B cell (primary cell): ENCODE data around the gene CORO2B. TPM values are rescaled to one million over a fixed set of nuclear protein-coding genes. Genes with fewer than 3 reads are reported as not detected.

ENCODE experiments used
- ATAC-seq: fragments of 200-7000 bp; cut with Tn5 transposase; one replicate; pipeline ENCODE4 v1.10.0; 2021; ENCODE audit warnings: low read depth, mild to moderate bottlenecking, moderate number of reproducible peaks, moderate library complexity
- CTCF ChIA-PET: fragments of 350-600 bp; sonication (Branson Sonifier 250); formaldehyde crosslinking; loops from one replicate; lab custom pipeline; 2021; ENCODE audit warnings: antibody characterized with exemption, inconsistent platforms; lab: Charles Lee
- POLR2A ChIA-PET: fragments of 350-600 bp; sonication (Branson Sonifier 250); formaldehyde crosslinking; loops from one replicate; lab custom pipeline; 2021; ENCODE audit warnings: antibody characterized with exemption; lab: Charles Lee
- DNase-seq: peaks from one replicate; pipeline ENCODE4 v3.0.0; 2013
- H2AFZ ChIP-seq: 2 replicates; pipeline ENCODE4 v1.6.1; 2012; ENCODE audit warnings: mild to moderate bottlenecking, low read depth, low read length; ENCODE audit not compliant: insufficient read depth, poor library complexity, severe bottlenecking
- H3K27ac ChIP-seq, 2 donors: 1 replicate in 1 of 2; 2 replicates in 1 of 2; pipeline ENCODE4 v1.5.1; 2012 to 2013; ENCODE audit warnings: low read length in 2 of 2, mild to moderate bottlenecking in 2 of 2, moderate library complexity in 1 of 2
- H3K27me3 ChIP-seq, 4 experiments: fragments of 200-600 bp in 1 of 4; sonication (generic) in 1 of 4; replicated peaks in 1 of 4; 1 replicate in 2 of 4; 2 replicates in 2 of 4; pipeline versions ENCODE4 v1.6.1 to v1.7.0; 2013 to 2016; ENCODE audit warnings: low read length in 3 of 4, mild to moderate bottlenecking in 2 of 4, mixed read lengths in 1 of 4, moderate library complexity in 1 of 4; ENCODE audit not compliant: insufficient read depth in 4 of 4, control insufficient read depth in 3 of 4; ENCODE audit errors: control extremely low read depth in 1 of 4
- H3K36me3 ChIP-seq, 2 experiments: replicated peaks in 1 of 2; 1 replicate in 1 of 2; 2 replicates in 1 of 2; pipeline versions ENCODE4 v1.6.1 to v1.7.1; 2013; ENCODE audit warnings: low read length in 1 of 2; ENCODE audit not compliant: insufficient read depth in 2 of 2, control insufficient read depth in 1 of 2; ENCODE audit errors: control extremely low read depth in 1 of 2, extremely low read depth in 1 of 2
- H3K4me1 ChIP-seq, 2 donors: fragments of 200-600 bp in 1 of 2; sonication (generic) in 1 of 2; 1 replicate in 1 of 2; 2 replicates in 1 of 2; pipeline versions ENCODE4 v1.5.1 to v1.6.1; 2013 to 2017; ENCODE audit warnings: low read length in 2 of 2; ENCODE audit not compliant: control insufficient read depth in 2 of 2, insufficient read depth in 2 of 2
- H3K4me2 ChIP-seq: replicated peaks from 2 replicates; pipeline ENCODE3; 2012; ENCODE audit warnings: mild to moderate bottlenecking, low read depth, low read length; ENCODE audit not compliant: poor library complexity, severe bottlenecking
- H3K4me3 ChIP-seq, 5 experiments: fragments of 200-600 bp in 1 of 5; sonication (generic) in 1 of 5; 1 replicate in 3 of 5; 2 replicates in 2 of 5; pipeline versions ENCODE4 v1.5.1 to v1.7.0; 2011 to 2016; ENCODE audit warnings: low read length in 4 of 5, mild to moderate bottlenecking in 4 of 5, low read depth in 2 of 5, control low read depth in 1 of 5, moderate library complexity in 1 of 5; ENCODE audit not compliant: insufficient read depth in 1 of 5; ENCODE audit errors: control extremely low read depth in 1 of 5, extremely low read depth in 1 of 5
- H3K79me2 ChIP-seq: fragments of 200-600 bp; sonication (generic); one replicate; pipeline ENCODE4 v1.6.0; 2016; ENCODE audit warnings: low read length; ENCODE audit not compliant: control insufficient read depth, insufficient read depth
- H3K9ac ChIP-seq: fragments of 200-600 bp; sonication (generic); 2 replicates; pipeline ENCODE4 v1.6.1; 2017; ENCODE audit warnings: mild to moderate bottlenecking, low read length, moderate library complexity
- H3K9me3 ChIP-seq, 3 donors: one replicate each; pipeline versions ENCODE4 v1.6.1 to v1.7.1; 2013; ENCODE audit warnings: low read length in 2 of 3; ENCODE audit not compliant: control insufficient read depth in 2 of 3, insufficient read depth in 1 of 3; ENCODE audit errors: control extremely low read depth in 1 of 3
- H4K20me1 ChIP-seq: 2 replicates; pipeline ENCODE4 v1.6.0; 2012; ENCODE audit warnings: mild to moderate bottlenecking, low read length; ENCODE audit not compliant: insufficient read depth, control insufficient read depth, poor library complexity, severe bottlenecking
- H3K27ac Mint-ChIP-seq: one replicate; pipeline ENCODE4 v1.8.0; 2021; ENCODE audit warnings: mixed read lengths
- H3K27me3 Mint-ChIP-seq: one replicate; pipeline ENCODE4 v1.8.0; 2021; ENCODE audit warnings: mixed read lengths
- H3K4me1 Mint-ChIP-seq: one replicate; pipeline ENCODE4 v1.8.0; 2021; ENCODE audit warnings: mixed read lengths
- H3K4me3 Mint-ChIP-seq: one replicate; pipeline ENCODE4 v1.8.0; 2021; ENCODE audit warnings: mixed read lengths
- H3K9me3 Mint-ChIP-seq: one replicate; pipeline ENCODE4 v1.8.0; 2022; ENCODE audit warnings: mixed read lengths; ENCODE audit not compliant: insufficient read depth
- CTCF ChIP-seq: fragments of 200-600 bp; IDR thresholded peaks from one replicate; pipeline ENCODE4 v1.8.0; 2022; ENCODE audit warnings: antibody characterized with exemption, mild to moderate bottlenecking
- EZH2 ChIP-seq: IDR thresholded peaks from 2 replicates; pipeline ENCODE4 v1.6.1; 2012; ENCODE audit warnings: borderline replicate concordance, low read depth, mild to moderate bottlenecking, moderate library complexity, low read length; ENCODE audit not compliant: insufficient read depth, poor library complexity, severe bottlenecking
- WGBS: methylation state at CpG from one replicate; pipeline ENCODE4 v1.1.5; 2013; ENCODE audit warnings: missing lambda C conversion rate; ENCODE audit not compliant: insufficient coverage; 5-methylcytosine and 5-hydroxymethylcytosine counted together
- intact Hi-C: fragments of 100-400 bp; cut with micrococcal nuclease; formaldehyde crosslinking; loops from one replicate; pipeline ENCODE4 v1.10.0; 2022
- polyA plus RNA-seq: library from polyadenylated mRNA; depleted of rRNA; stranded (reverse); fragments of >200 nt; gene quantifications from 2 replicates; pipeline ENCODE4 v1.2.3, GENCODE V29; 2012
- total RNA-seq, 2 donors: library from RNA; stranded (reverse); fragments of 120-200 nt in 1 of 2; gene quantifications; 1 replicate in 1 of 2; 2 replicates in 1 of 2; pipeline versions ENCODE4 v1.2.3 to v1.2.4, GENCODE V29; 2013 to 2022

CORO2B gene
- total and polyA plus RNA-seq, 2 donors (not counting 1 experiment from before 2014, with no cell fraction given) = 9.5 to 11.3 TPM

- H3K36me3 ChIP-seq = no peaks in the 10 kb centered on the region
- 100% methylated on average over 1 of the region's 3 CpGs for WGBS
- H3K4me3 ChIP-seq = no peak overlapping the region
- no peak for TF ChIP-seq EZH2
- TF ChIP-seq CTCF = no peak
- Mint-ChIP-seq H3K4me1 (peaks cover 12% of the 10 kb centered on the region), H3K4me3 (no peak overlapping the region), H3K27ac (no peak overlapping the region), H3K27me3 (peaks cover 5% of the 10 kb centered on the region), H3K9me3 (peaks cover 3% of the 10 kb centered on the region)
- no peak overlapping the region for H2AFZ ChIP-seq
- ATAC-seq = no peak
- H3K9me3 ChIP-seq = peaks cover 0 to 10% (median 0%) of the 10 kb centered on the region in 3 donors
- H3K79me2 ChIP-seq = peaks cover 60% of the 10 kb centered on the region
- ChIA-PET POLR2A (no interaction called here), CTCF (interaction anchor here (1.2 kb wide), 1 partner anchor 47 kb away, joined by 3 read pairs; no protein-coding TSS in a partner anchor)
- DNase-seq = no peak
- no peaks in the 10 kb centered on the region for H3K27me3 ChIP-seq
- no peaks in the 10 kb centered on the region for H3K4me1 ChIP-seq
- H4K20me1 ChIP-seq = peaks cover 16% of the 10 kb centered on the region
- no peak overlapping the region for H3K27ac ChIP-seq
- H3K9ac ChIP-seq = no peak overlapping the region
- intact Hi-C loops = no loop called here
- H3K4me2 ChIP-seq = no peak overlapping the region
These were observed 27.6 kb downstream of the CORO2B start for GRCh38 chr15:68606375-68606774.

GRCh38 chr15:68608206-68608843, 29.5 kb downstream of the CORO2B start:
- DNase-seq (no peak), ATAC-seq (no peak)
- TF ChIP-seq EZH2 (no peak), CTCF (no peak)
- H3K27ac Mint-ChIP-seq = no peak overlapping the region
- peaks cover 3% of the 10 kb centered on the region for H3K9me3 Mint-ChIP-seq
- peaks cover 45% of the 10 kb centered on the region for H3K79me2 ChIP-seq
- peaks cover 4% of the 10 kb centered on the region for H4K20me1 ChIP-seq
- peaks cover 0 to 10% (median 0%) of the 10 kb centered on the region in 3 donors for H3K9me3 ChIP-seq
- POLR2A ChIA-PET = no interaction called here
- peaks cover 0 to 5% of the 10 kb centered on the region in 2 donors for H3K4me1 ChIP-seq
- intact Hi-C loops = no loop called here
- H3K27me3 Mint-ChIP-seq = peaks cover 5% of the 10 kb centered on the region
- no peak overlapping the region for H3K27ac ChIP-seq
- H3K27me3 ChIP-seq = no peaks in the 10 kb centered on the region
- no peak overlapping the region for H3K4me3 Mint-ChIP-seq
- CTCF ChIA-PET = no interaction called here
- 85% methylated on average over 3 of the region's 8 CpGs for WGBS
- no peak overlapping the region for H3K9ac ChIP-seq
- no peak overlapping the region for H3K4me3 ChIP-seq
- H3K4me2 ChIP-seq = no peak overlapping the region
- H3K36me3 ChIP-seq = no peaks in the 10 kb centered on the region
- H2AFZ ChIP-seq = no peak overlapping the region
- peaks cover 13% of the 10 kb centered on the region for H3K4me1 Mint-ChIP-seq
